ENCODE data around the gene POPDC2.

Gene POPDC2

GRCh38 chr3:119659606-119660291 is 640 bp downstream of the POPDC2 start:
- no peak for TF ChIP-seq GATA3 (IDR thresholded peaks at IDR 0.05; ENCODE audit: low read depth, low read length)
- TF ChIP-seq GATA2 (IDR thresholded peaks at IDR 0.05; ENCODE audit: low read depth, low read length) = no peak

GRCh38 chr3:119658994-119659393 is 1.4 kb downstream of the POPDC2 start:
- TF ChIP-seq GATA2 (IDR thresholded peaks at IDR 0.05; ENCODE audit: low read depth, low read length) (no peak), GATA3 (IDR thresholded peaks at IDR 0.05; ENCODE audit: low read depth, low read length) (no peak)

- no peak for TF ChIP-seq GATA3 (IDR thresholded peaks at IDR 0.05; ENCODE audit: low read depth, low read length)
- TF ChIP-seq GATA2 (IDR thresholded peaks at IDR 0.05; ENCODE audit: low read depth, low read length) = no peak
Observed at GRCh38 chr3:119657887-119658702, 2.3 kb downstream of the POPDC2 start.

GRCh38 chr3:119653876-119654275 is 6.5 kb downstream of the POPDC2 start:
- TF ChIP-seq GATA3 (IDR thresholded peaks at IDR 0.05; ENCODE audit: low read depth, low read length) = no peak
- no peak for TF ChIP-seq GATA2 (IDR thresholded peaks at IDR 0.05; ENCODE audit: low read depth, low read length)

GRCh38 chr3:119652306-119653033 is 7.9 kb downstream of the POPDC2 start:
- TF ChIP-seq GATA3 (IDR thresholded peaks at IDR 0.05; ENCODE audit: low read depth, low read length) (no peak), GATA2 (IDR thresholded peaks at IDR 0.05; ENCODE audit: low read depth, low read length) (no peak)

- TF ChIP-seq GATA3 (IDR thresholded peaks at IDR 0.05; ENCODE audit: low read depth, low read length) (no peak), GATA2 (IDR thresholded peaks at IDR 0.05; ENCODE audit: low read depth, low read length) (no peak)
Observed at GRCh38 chr3:119649761-119650160, 10.6 kb downstream of the POPDC2 start.

GRCh38 chr3:119647843-119648575 is 12.4 kb downstream of the POPDC2 start:
- TF ChIP-seq GATA3 (IDR thresholded peaks at IDR 0.05; ENCODE audit: low read depth, low read length) (no peak), GATA2 (IDR thresholded peaks at IDR 0.05; ENCODE audit: low read depth, low read length) (no peak)

- TF ChIP-seq GATA2 (IDR thresholded peaks at IDR 0.05; ENCODE audit: low read depth, low read length) (no peak), GATA3 (IDR thresholded peaks at IDR 0.05; ENCODE audit: low read depth, low read length) (no peak)
Observed at GRCh38 chr3:119647171-119647570, 13.2 kb downstream of the POPDC2 start.

GRCh38 chr3:119645813-119646212 is 14.6 kb downstream of the POPDC2 start:
- TF ChIP-seq GATA2 (IDR thresholded peaks at IDR 0.05; ENCODE audit: low read depth, low read length) = no peak
- no peak for TF ChIP-seq GATA3 (IDR thresholded peaks at IDR 0.05; ENCODE audit: low read depth, low read length)

GRCh38 chr3:119644481-119644880 is 15.9 kb downstream of the POPDC2 start:
- TF ChIP-seq GATA2 (IDR thresholded peaks at IDR 0.05; ENCODE audit: low read depth, low read length) = no peak
- TF ChIP-seq GATA3 (IDR thresholded peaks at IDR 0.05; ENCODE audit: low read depth, low read length) = no peak

- no peak for TF ChIP-seq GATA3 (IDR thresholded peaks at IDR 0.05; ENCODE audit: low read depth, low read length)
- no peak for TF ChIP-seq GATA2 (IDR thresholded peaks at IDR 0.05; ENCODE audit: low read depth, low read length)
Observed at GRCh38 chr3:119643528-119643927, 16.9 kb downstream of the POPDC2 start.

- TF ChIP-seq GATA3 (IDR thresholded peaks at IDR 0.05; ENCODE audit: low read depth, low read length) = no peak
- TF ChIP-seq GATA2 (IDR thresholded peaks at IDR 0.05; ENCODE audit: low read depth, low read length) = no peak
Observed at GRCh38 chr3:119642746-119643473, 17.5 kb downstream of the POPDC2 start.

GRCh38 chr3:119641416-119641815 is 19.0 kb downstream of the POPDC2 start:
- TF ChIP-seq GATA2 (IDR thresholded peaks at IDR 0.05; ENCODE audit: low read depth, low read length) (no peak), GATA3 (IDR thresholded peaks at IDR 0.05; ENCODE audit: low read depth, low read length) (no peak)
